Fibroblast of lung (primary cell): ENCODE data around the gene ACP5. TPM values are rescaled to one million over a fixed set of nuclear protein-coding genes. Genes with fewer than 3 reads are reported as not detected.

Source experiments
- DNase-seq, 2 donors: peaks; one replicate each; pipeline versions ENCODE4 v3.0.0 to v3.0.0-alpha.2; 2010; ENCODE audit warnings: low read depth in 2 of 2
- H2AFZ ChIP-seq: 2 replicates; pipeline ENCODE4 v1.5.1; 2012; ENCODE audit warnings: low read length, control low read depth, inconsistent platforms
- H3K27ac ChIP-seq: 2 replicates; pipeline ENCODE4 v1.5.1; 2011; ENCODE audit warnings: low read length, control low read depth; ENCODE audit not compliant: insufficient read depth
- H3K27me3 ChIP-seq: 2 replicates; pipeline ENCODE4 v1.5.1; 2011; ENCODE audit warnings: mild to moderate bottlenecking, low read length; ENCODE audit not compliant: control insufficient read depth, insufficient read depth
- H3K36me3 ChIP-seq: 2 replicates; pipeline ENCODE4 v1.5.1; 2011; ENCODE audit warnings: low read length; ENCODE audit not compliant: control insufficient read depth, insufficient read depth
- H3K4me1 ChIP-seq: 2 replicates; pipeline ENCODE4 v1.5.1; 2011; ENCODE audit warnings: low read length; ENCODE audit not compliant: control insufficient read depth, insufficient read depth; ENCODE audit errors: extremely low read depth
- H3K4me2 ChIP-seq: 2 replicates; pipeline ENCODE4 v1.5.1; 2011; ENCODE audit warnings: low read length, control low read depth; ENCODE audit not compliant: insufficient read depth; ENCODE audit errors: extremely low read depth
- H3K4me3 ChIP-seq, 4 experiments: fragments of 200-600 bp in 1 of 4; sonication (generic) in 1 of 4; replicated peaks in 1 of 4; 2 replicates each; pipeline ENCODE4 v1.5.1; 2011 to 2016; ENCODE audit warnings: low read length in 4 of 4, low read depth in 3 of 4, mild to moderate bottlenecking in 3 of 4, control low read depth in 2 of 4, inconsistent platforms in 1 of 4, mixed read lengths in 1 of 4; ENCODE audit not compliant: insufficient read depth in 1 of 4; ENCODE audit errors: control extremely low read depth in 1 of 4
- H3K79me2 ChIP-seq: 2 replicates; pipeline ENCODE4 v1.5.1; 2012; ENCODE audit warnings: mild to moderate bottlenecking, low read length, inconsistent platforms; ENCODE audit not compliant: control insufficient read depth, insufficient read depth
- H3K9ac ChIP-seq: 2 replicates; pipeline ENCODE4 v1.5.1; 2011; ENCODE audit warnings: mild to moderate bottlenecking, low read length, control low read depth; ENCODE audit not compliant: insufficient read depth
- H3K9me3 ChIP-seq: 2 replicates; pipeline ENCODE4 v1.5.1; 2012; ENCODE audit warnings: low read depth, low read length; ENCODE audit not compliant: control insufficient read depth, insufficient read depth
- H4K20me1 ChIP-seq: 2 replicates; pipeline ENCODE4 v1.5.1; 2011; ENCODE audit warnings: low read length; ENCODE audit not compliant: control insufficient read depth, insufficient read depth; ENCODE audit errors: extremely low read depth
- CTCF ChIP-seq, 2 donors: IDR thresholded peaks in 1 of 2; conservative IDR thresholded peaks in 1 of 2; 1 replicate in 1 of 2; 2 replicates in 1 of 2; pipeline ENCODE4 v1.5.1; 2011 to 2012; ENCODE audit warnings: low read length in 2 of 2, control low read depth in 1 of 2, inconsistent platforms in 1 of 2, low read depth in 1 of 2, mild to moderate bottlenecking in 1 of 2
- EZH2 ChIP-seq: IDR thresholded peaks from 2 replicates; pipeline ENCODE4 v1.5.1; 2012; ENCODE audit warnings: low read length, control low read depth, mild to moderate bottlenecking; ENCODE audit errors: missing control alignments
- polyA plus RNA-seq, 2 donors: library from polyadenylated mRNA; depleted of rRNA in 1 of 2; stranded (reverse) in 1 of 2; unstranded in 1 of 2; fragments of >200 nt; gene quantifications; 2 replicates each; pipeline ENCODE4 v1.2.1, GENCODE V29; 2011 to 2012; ENCODE audit warnings: missing spikeins in 1 of 2
- total RNA-seq: library from RNA; depleted of rRNA; stranded (reverse); fragments of >200 nt; gene quantifications from 2 replicates; pipeline ENCODE4 v1.2.1, GENCODE V29; 2014

The ACP5 gene
- total and polyA plus RNA-seq, 2 donors (not counting 1 experiment from before 2014, with no cell fraction given), result 1.2 to 2.2 TPM

GRCh38 chr19:11620553-11620952 is 43.1 kb upstream of the ACP5 start:
- Histone ChIP-seq H3K9ac (no peak overlapping the region), H3K9me3 (peaks cover 17% of the 10 kb centered on the region), H3K27me3 (no peaks in the 10 kb centered on the region), H3K4me2 (no peak overlapping the region), H3K79me2 (no peaks in the 10 kb centered on the region), H4K20me1 (no peaks in the 10 kb centered on the region), H2AFZ (no peak overlapping the region), H3K4me3 (no peak overlapping the region), H3K27ac (no peak overlapping the region), H3K36me3 (peaks cover 26% of the 10 kb centered on the region), H3K4me1 (no peaks in the 10 kb centered on the region)
- no peak for TF ChIP-seq EZH2
- no peak for DNase-seq

GRCh38 chr19:11617180-11618062 is 40.0 kb upstream of the ACP5 start:
- H3K9me3 ChIP-seq, result peaks cover 17% of the 10 kb centered on the region

GRCh38 chr19:11612816-11613511 is 35.5 kb upstream of the ACP5 start:
- Histone ChIP-seq H3K9ac (no peak overlapping the region), H3K4me1 (no peaks in the 10 kb centered on the region), H2AFZ (no peak overlapping the region), H3K4me2 (no peak overlapping the region), H3K27ac (no peak overlapping the region), H4K20me1 (no peaks in the 10 kb centered on the region), H3K9me3 (peaks cover 15% of the 10 kb centered on the region), H3K4me3 (no peak overlapping the region), H3K27me3 (no peaks in the 10 kb centered on the region), H3K79me2 (peaks cover 2% of the 10 kb centered on the region), H3K36me3 (peaks cover 16% of the 10 kb centered on the region)
- no peak for DNase-seq
- TF ChIP-seq EZH2, result no peak
- no peak for TF ChIP-seq CTCF (conservative IDR thresholded peaks at IDR 0.05 in 1 of 2, IDR thresholded peaks at IDR 0.05 in 1 of 2; ENCODE audit: low read depth in 1 of 2, low read length in 2 of 2)

More at GRCh38 chr19:11617180-11618062, 40.0 kb upstream of the ACP5 start:
- Histone ChIP-seq H3K4me2 (no peak overlapping the region), H4K20me1 (no peaks in the 10 kb centered on the region), H3K36me3 (peaks cover 27% of the 10 kb centered on the region), H3K79me2 (no peaks in the 10 kb centered on the region), H2AFZ (no peak overlapping the region), H3K27ac (no peak overlapping the region), H3K4me3 (no peak overlapping the region), H3K4me1 (no peaks in the 10 kb centered on the region), H3K27me3 (no peaks in the 10 kb centered on the region), H3K9ac (no peak overlapping the region)
- TF ChIP-seq EZH2 (no peak), CTCF (conservative IDR thresholded peaks at IDR 0.05 in 1 of 2, IDR thresholded peaks at IDR 0.05 in 1 of 2; ENCODE audit: low read depth in 1 of 2, low read length in 2 of 2) (no peak)
- DNase-seq, result peak; percentile 16
